Prostate gland (tissue), 2 donors: ENCODE measurements around the gene VAV3. TPM values are rescaled to one million over a fixed set of nuclear protein-coding genes. Genes with fewer than 3 reads are reported as not detected.

Experiments
- DNase-seq: peaks from one replicate; pipeline ENCODE4 v3.0.0-alpha.2; 2019; ENCODE audit warnings: low spot score
- H3K27ac ChIP-seq, 2 donors: fragments of 200-600 bp; sonication (generic); 2 replicates each; pipeline ENCODE4 v1.5.1; 2017 to 2019
- H3K27me3 ChIP-seq: fragments of 200-600 bp; sonication (generic); replicated peaks from 2 replicates; pipeline ENCODE4 v1.5.1; 2019; ENCODE audit not compliant: insufficient read depth
- H3K36me3 ChIP-seq, 2 donors: fragments of 200-600 bp; sonication (generic); 1 replicate in 1 of 2; 2 replicates in 1 of 2; pipeline versions ENCODE4 v1.5.1 to v1.8.1; 2017 to 2019
- H3K4me1 ChIP-seq: fragments of 200-600 bp; sonication (generic); replicated peaks from 2 replicates; pipeline ENCODE4 v1.5.1; 2019
- H3K4me3 ChIP-seq, 2 donors: fragments of 200-600 bp; sonication (generic); 2 replicates each; pipeline ENCODE4 v1.5.1; 2017 to 2019
- H3K9me3 ChIP-seq: fragments of 200-600 bp; sonication (generic); 2 replicates; pipeline ENCODE4 v1.5.1; 2017
- POLR2A ChIP-seq: fragments of 450-650 bp; IDR thresholded peaks from one replicate; pipeline ENCODE4 v1.6.1; 2016; ENCODE audit warnings: antibody characterized with exemption, mild to moderate bottlenecking
- POLR2AphosphoS5 ChIP-seq: sonication (generic); formaldehyde crosslinking; IDR thresholded peaks from one replicate; pipeline ENCODE4 v1.6.1; 2017; ENCODE audit warnings: antibody characterized with exemption
- WGBS: methylation state at CpG from one replicate; pipeline ENCODE4 v1.1.5; 2018; 5-methylcytosine and 5-hydroxymethylcytosine counted together
- intact Hi-C: fragments of 100-400 bp; cut with DNase I; formaldehyde crosslinking; loops from one replicate; pipeline ENCODE4 v1.14.2; 2022
- total RNA-seq, 2 donors: library from RNA; depleted of rRNA; stranded (reverse); fragments of >200 nt; gene quantifications; one replicate each; pipeline ENCODE4 v1.1.0, GENCODE V29; 2016
- TF ChIP-seq, protein P1 (sequence below), 4 experiments: fragments of 200-600 bp in 2 of 4; fragments of 450-650 bp in 2 of 4; sonication (generic) in 2 of 4; IDR thresholded peaks; 1 replicate in 3 of 4; 2 replicates in 1 of 4; pipeline ENCODE4 v1.5.1; 2016 to 2019; ENCODE audit warnings: antibody characterized with exemption in 4 of 4, mild to moderate bottlenecking in 2 of 4, moderate library complexity in 2 of 4

Gene VAV3
- total RNA-seq, 2 donors from 2014 or later: 14.5 TPM

- Histone ChIP-seq H3K4me1 (no peaks in the 10 kb centered on the region), H3K4me3 (no peak overlapping the region), H3K36me3 (no peaks in the 10 kb centered on the region), H3K27ac (no peak overlapping the region), H3K9me3 (no peaks in the 10 kb centered on the region), H3K27me3 (no peaks in the 10 kb centered on the region)
- no peak for DNase-seq
- intact Hi-C loops: no loop called here
- TF ChIP-seq, protein P1, sequence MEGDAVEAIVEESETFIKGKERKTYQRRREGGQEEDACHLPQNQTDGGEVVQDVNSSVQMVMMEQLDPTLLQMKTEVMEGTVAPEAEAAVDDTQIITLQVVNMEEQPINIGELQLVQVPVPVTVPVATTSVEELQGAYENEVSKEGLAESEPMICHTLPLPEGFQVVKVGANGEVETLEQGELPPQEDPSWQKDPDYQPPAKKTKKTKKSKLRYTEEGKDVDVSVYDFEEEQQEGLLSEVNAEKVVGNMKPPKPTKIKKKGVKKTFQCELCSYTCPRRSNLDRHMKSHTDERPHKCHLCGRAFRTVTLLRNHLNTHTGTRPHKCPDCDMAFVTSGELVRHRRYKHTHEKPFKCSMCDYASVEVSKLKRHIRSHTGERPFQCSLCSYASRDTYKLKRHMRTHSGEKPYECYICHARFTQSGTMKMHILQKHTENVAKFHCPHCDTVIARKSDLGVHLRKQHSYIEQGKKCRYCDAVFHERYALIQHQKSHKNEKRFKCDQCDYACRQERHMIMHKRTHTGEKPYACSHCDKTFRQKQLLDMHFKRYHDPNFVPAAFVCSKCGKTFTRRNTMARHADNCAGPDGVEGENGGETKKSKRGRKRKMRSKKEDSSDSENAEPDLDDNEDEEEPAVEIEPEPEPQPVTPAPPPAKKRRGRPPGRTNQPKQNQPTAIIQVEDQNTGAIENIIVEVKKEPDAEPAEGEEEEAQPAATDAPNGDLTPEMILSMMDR (IDR thresholded peaks at IDR 0.05): no peak
- TF ChIP-seq POLR2A (no peak), POLR2AphosphoS5 (no peak)
Measured at GRCh38 chr1:107946794-107947193, 18.2 kb downstream of the VAV3 start.

GRCh38 chr1:107943694-107944093 is 21.3 kb downstream of the VAV3 start:
- intact Hi-C loops: no loop called here
- no peak for DNase-seq
- H3K4me1 ChIP-seq: no peaks in the 10 kb centered on the region
- TF ChIP-seq POLR2A (no peak), POLR2AphosphoS5 (no peak)
- TF ChIP-seq, protein P1 (IDR thresholded peaks at IDR 0.05): no peak
- H3K27me3 ChIP-seq: no peaks in the 10 kb centered on the region
- H3K4me3 ChIP-seq: no peak overlapping the region
- H3K9me3 ChIP-seq: no peaks in the 10 kb centered on the region
- WGBS: 95% methylated on average over 4 of the region's 4 CpGs
- no peak overlapping the region for H3K27ac ChIP-seq
- H3K36me3 ChIP-seq: no peaks in the 10 kb centered on the region

DNA sequence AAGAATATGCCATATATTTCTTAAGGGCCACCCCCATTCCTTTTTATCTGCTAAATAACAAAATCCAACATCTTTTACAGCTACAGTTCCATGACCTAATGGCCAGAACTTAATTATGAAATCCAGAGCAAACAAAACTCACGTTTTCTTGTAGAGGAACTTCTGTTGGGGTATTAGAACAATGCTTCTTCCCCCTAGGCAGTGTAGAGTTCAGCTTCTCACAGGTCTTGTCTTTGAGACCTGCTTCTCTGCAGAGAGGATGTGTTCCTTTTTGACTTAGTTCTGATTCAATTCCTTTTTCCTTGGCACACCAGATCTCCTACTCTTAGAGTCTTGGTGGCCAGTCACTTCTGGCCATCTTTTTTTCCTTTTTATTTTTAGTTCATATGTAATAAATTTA is 22.2 kb downstream of the VAV3 start:
- intact Hi-C loops: no loop called here
- H3K9me3 ChIP-seq: no peaks in the 10 kb centered on the region
- TF ChIP-seq, protein P1 (IDR thresholded peaks at IDR 0.05): no peak
- no peak for TF ChIP-seq POLR2A
- TF ChIP-seq POLR2AphosphoS5: no peak
- H3K4me3 ChIP-seq: no peak overlapping the region
- no peaks in the 10 kb centered on the region for H3K36me3 ChIP-seq
- H3K27ac ChIP-seq: no peak overlapping the region
- H3K4me1 ChIP-seq: no peaks in the 10 kb centered on the region
- DNase-seq: no peak
- WGBS: 66% methylated on average over 1 of the region's 1 CpG
- no peaks in the 10 kb centered on the region for H3K27me3 ChIP-seq

DNA sequence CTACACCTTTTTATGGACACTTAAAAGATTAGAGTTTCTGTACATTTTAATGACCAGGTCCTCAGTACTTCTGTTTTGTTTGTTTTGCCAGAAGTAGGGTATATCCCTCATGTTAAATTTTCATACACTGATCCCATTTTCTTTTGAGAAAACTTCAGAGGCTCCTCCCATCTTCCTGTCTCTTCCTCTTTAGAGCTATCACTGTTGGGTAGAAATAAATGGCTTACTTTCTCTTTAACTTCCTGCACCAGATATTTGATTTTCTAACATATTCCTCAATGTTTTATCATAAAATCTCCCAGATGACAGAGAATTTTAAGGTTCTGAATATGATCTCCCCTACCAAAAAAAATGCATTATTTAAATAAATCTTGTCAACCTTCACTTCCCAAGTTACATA is 23.4 kb downstream of the VAV3 start:
- TF ChIP-seq POLR2A: no peak
- TF ChIP-seq POLR2AphosphoS5: no peak
- TF ChIP-seq, protein P1 (IDR thresholded peaks at IDR 0.05): no peak
- H3K4me3 ChIP-seq: no peak overlapping the region
- DNase-seq: no peak
- no peaks in the 10 kb centered on the region for H3K4me1 ChIP-seq
- no peaks in the 10 kb centered on the region for H3K36me3 ChIP-seq
- intact Hi-C loops: no loop called here
- no peaks in the 10 kb centered on the region for H3K9me3 ChIP-seq
- H3K27ac ChIP-seq: no peak overlapping the region
- no peaks in the 10 kb centered on the region for H3K27me3 ChIP-seq

DNA sequence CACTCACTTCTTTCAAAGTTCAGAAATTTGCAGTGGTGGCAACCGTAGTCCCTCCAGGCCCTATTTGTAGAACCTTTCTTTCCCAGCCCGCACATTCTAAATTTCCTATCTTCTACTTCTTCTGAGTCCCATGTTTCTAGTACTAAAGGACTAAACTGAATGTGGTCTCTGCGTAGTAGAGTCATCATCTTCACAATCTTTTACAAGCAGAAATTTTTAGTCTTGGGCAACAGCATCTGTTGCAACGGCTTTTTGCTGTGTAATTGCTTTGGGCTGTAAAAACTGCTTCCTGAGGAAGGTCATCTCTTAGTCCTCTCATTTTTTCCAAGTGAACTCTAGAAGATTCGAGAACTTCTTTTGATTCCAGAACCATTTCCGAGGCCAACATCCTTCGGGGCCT is 23.9 kb downstream of the VAV3 start:
- intact Hi-C loops: no loop called here
- DNase-seq: no peak

More for the DNA sequence above, 23.9 kb downstream of the VAV3 start:
- no peaks in the 10 kb centered on the region for H3K36me3 ChIP-seq
- H3K9me3 ChIP-seq: no peaks in the 10 kb centered on the region
- WGBS: 81% methylated on average over 7 of the region's 7 CpGs
- H3K27ac ChIP-seq: no peak overlapping the region
- H3K27me3 ChIP-seq: no peaks in the 10 kb centered on the region
- no peaks in the 10 kb centered on the region for H3K4me1 ChIP-seq
- TF ChIP-seq POLR2A: no peak
- no peak for TF ChIP-seq POLR2AphosphoS5
- TF ChIP-seq, protein P1 (IDR thresholded peaks at IDR 0.05): no peak
- H3K4me3 ChIP-seq: no peak overlapping the region
